Measurements from ENCODE around the gene EMILIN2. TPM values are rescaled to one million over a fixed set of nuclear protein-coding genes. Genes with fewer than 3 reads are reported as not detected.
A peak's percentile ranks its signal among the peaks of the same experiment; 100 is the strongest.

Gene EMILIN2
- total RNA-seq, 1 donor from 2014 or later, result 23.4 TPM

GRCh38 chr18:2894131-2894840 lies 47.5 kb downstream of the EMILIN2 start:
- DNase-seq, result peak; percentile 84
- intact Hi-C loops (cut with micrococcal nuclease), result no loop called here
- peak; percentile 94 for ATAC-seq

GRCh38 chr18:2894841-2895370 lies 48.1 kb downstream of the EMILIN2 start:
- intact Hi-C loops (cut with micrococcal nuclease), result no loop called here
- DNase-seq (no peak), ATAC-seq (no peak)

- no peak for ATAC-seq
- intact Hi-C loops (cut with micrococcal nuclease), result no loop called here
- no peak for DNase-seq
Observed at GRCh38 chr18:2895391-2895790, 48.6 kb downstream of the EMILIN2 start.

- intact Hi-C loops (cut with micrococcal nuclease), result no loop called here
- ATAC-seq, result no peak
Observed at GRCh38 chr18:2896990-2897389, 50.2 kb downstream of the EMILIN2 start.

GRCh38 chr18:2897448-2898185 lies 50.8 kb downstream of the EMILIN2 start:
- no peak for ATAC-seq
- DNase-seq, result no peak
- intact Hi-C loops (cut with micrococcal nuclease), result no loop called here

More at GRCh38 chr18:2896990-2897389, 50.2 kb downstream of the EMILIN2 start:
- no peak for DNase-seq

GRCh38 chr18:2898186-2898640 lies 51.4 kb downstream of the EMILIN2 start:
- intact Hi-C loops (cut with micrococcal nuclease), result no loop called here
- peak; percentile 4 for ATAC-seq
- no peak for DNase-seq

GRCh38 chr18:2900684-2901422 lies 54.0 kb downstream of the EMILIN2 start:
- ATAC-seq (peak; percentile 2), DNase-seq (no peak)
- intact Hi-C loops (cut with micrococcal nuclease), result no loop called here

- intact Hi-C loops (cut with micrococcal nuclease), result no loop called here
- ATAC-seq, result peak; percentile 49
- DNase-seq, result peak; percentile 53
Observed at GRCh38 chr18:2901423-2901985, 54.7 kb downstream of the EMILIN2 start.

GRCh38 chr18:2902327-2902726 lies 55.5 kb downstream of the EMILIN2 start:
- intact Hi-C loops (cut with micrococcal nuclease), result no loop called here
- DNase-seq (no peak), ATAC-seq (no peak)

GRCh38 chr18:2903006-2903405 lies 56.2 kb downstream of the EMILIN2 start:
- intact Hi-C loops (cut with micrococcal nuclease), result no loop called here
- ATAC-seq (peak; percentile 61), DNase-seq (peak; percentile 83)

GRCh38 chr18:2905854-2906703 lies 59.3 kb downstream of the EMILIN2 start:
- intact Hi-C loops (cut with micrococcal nuclease), result no loop called here
- peak; percentile 69 for ATAC-seq
- DNase-seq, result peak; percentile 84

- peak; percentile 51 for ATAC-seq
- intact Hi-C loops (cut with micrococcal nuclease), result no loop called here
- DNase-seq, result peak; percentile 54
Observed at GRCh38 chr18:2906704-2907549, 60.1 kb downstream of the EMILIN2 start.

GRCh38 chr18:2907550-2908135 lies 60.8 kb downstream of the EMILIN2 start:
- ATAC-seq, result no peak
- no peak for DNase-seq
- intact Hi-C loops (cut with micrococcal nuclease), result no loop called here

GRCh38 chr18:2908166-2908945 lies 61.5 kb downstream of the EMILIN2 start:
- ATAC-seq, result no peak
- intact Hi-C loops (cut with micrococcal nuclease), result no loop called here
- DNase-seq, result no peak

GRCh38 chr18:2908946-2909335 lies 62.1 kb downstream of the EMILIN2 start:
- ATAC-seq (no peak), DNase-seq (no peak)
- intact Hi-C loops (cut with micrococcal nuclease), result no loop called here

GRCh38 chr18:2909431-2910140 lies 62.8 kb downstream of the EMILIN2 start:
- ATAC-seq (no peak), DNase-seq (no peak)
- intact Hi-C loops (cut with micrococcal nuclease), result no loop called here

Measured in left ventricle myocardium superior (tissue), 1 donor.